Liver (tissue), 9 donors: ENCODE data around the gene PLXDC2. TPM values are rescaled to one million over a fixed set of nuclear protein-coding genes. Genes with fewer than 3 reads are reported as not detected.

Source experiments
- DNase-seq: peaks from one replicate; pipeline ENCODE4 v3.0.0-alpha.2; 2017; ENCODE audit warnings: low spot score
- H3K27ac ChIP-seq, 2 donors: one replicate each; pipeline ENCODE4 v1.7.0; 2013; ENCODE audit warnings: inconsistent platforms in 2 of 2, low read length in 2 of 2, control low read depth in 1 of 2, low read depth in 1 of 2, mild to moderate bottlenecking in 1 of 2
- H3K27me3 ChIP-seq, 4 donors: one replicate each; pipeline versions ENCODE4 v1.6.1 to v1.7.0; 2013; ENCODE audit warnings: low read length in 3 of 4, inconsistent platforms in 1 of 4, mild to moderate bottlenecking in 1 of 4, moderate library complexity in 1 of 4; ENCODE audit not compliant: control insufficient read depth in 4 of 4, insufficient read depth in 4 of 4
- H3K36me3 ChIP-seq, 4 donors: one replicate each; pipeline versions ENCODE4 v1.6.1 to v1.7.0; 2013; ENCODE audit warnings: low read length in 3 of 4, mild to moderate bottlenecking in 3 of 4, low read depth in 1 of 4, moderate library complexity in 1 of 4; ENCODE audit not compliant: control insufficient read depth in 4 of 4, insufficient read depth in 3 of 4
- H3K4me1 ChIP-seq, 4 donors: one replicate each; pipeline versions ENCODE4 v1.6.1 to v1.7.0; 2013; ENCODE audit warnings: low read length in 3 of 4, mild to moderate bottlenecking in 3 of 4, moderate library complexity in 1 of 4; ENCODE audit not compliant: control insufficient read depth in 4 of 4, insufficient read depth in 4 of 4
- H3K4me3 ChIP-seq, 3 donors: one replicate each; pipeline versions ENCODE4 v1.6.1 to v1.7.0; 2013; ENCODE audit warnings: low read length in 3 of 3, control low read depth in 1 of 3, low read depth in 1 of 3, mild to moderate bottlenecking in 1 of 3
- H3K9ac ChIP-seq, 2 donors: one replicate each; pipeline ENCODE4 v1.7.0; 2013; ENCODE audit warnings: low read length in 2 of 2, mild to moderate bottlenecking in 2 of 2, moderate library complexity in 2 of 2, control low read depth in 1 of 2, low read depth in 1 of 2
- H3K9me3 ChIP-seq, 4 donors: one replicate each; pipeline versions ENCODE4 v1.6.1 to v1.7.0; 2013; ENCODE audit warnings: low read length in 3 of 4; ENCODE audit not compliant: control insufficient read depth in 4 of 4
- EGR1 ChIP-seq, 2 donors: IDR thresholded peaks; 2 replicates each; pipeline ENCODE4 v1.6.1; 2016 to 2018; ENCODE audit warnings: antibody characterized with exemption in 2 of 2, low read depth in 2 of 2
- FOXA1 ChIP-seq: IDR thresholded peaks from 2 replicates; pipeline ENCODE4 v1.6.1; 2016; ENCODE audit warnings: antibody characterized with exemption
- FOXA2 ChIP-seq: IDR thresholded peaks from 2 replicates; pipeline ENCODE4 v1.6.1; 2016; ENCODE audit warnings: antibody characterized with exemption
- GABPA ChIP-seq, 2 donors: IDR thresholded peaks in 1 of 2; conservative IDR thresholded peaks in 1 of 2; 2 replicates each; pipeline ENCODE4 v1.6.1; 2016; ENCODE audit warnings: antibody characterized with exemption in 2 of 2, mild to moderate bottlenecking in 1 of 2, moderate library complexity in 1 of 2
- HNF4A ChIP-seq, 2 donors: conservative IDR thresholded peaks; 2 replicates each; pipeline ENCODE4 v1.6.1; 2016; ENCODE audit warnings: antibody characterized with exemption in 2 of 2, mild to moderate bottlenecking in 2 of 2
- HNF4G ChIP-seq: IDR thresholded peaks from 2 replicates; pipeline ENCODE4 v1.6.1; 2016; ENCODE audit warnings: antibody characterized with exemption
- JUND ChIP-seq, 2 donors: IDR thresholded peaks; 2 replicates each; pipeline ENCODE4 v1.6.1; 2016; ENCODE audit warnings: antibody characterized with exemption in 2 of 2
- NR2F2 ChIP-seq: IDR thresholded peaks from 2 replicates; pipeline ENCODE4 v1.6.1; 2016; ENCODE audit warnings: antibody characterized with exemption
- RAD21 ChIP-seq, 2 donors: IDR thresholded peaks; 2 replicates each; pipeline ENCODE4 v1.6.1; 2016; ENCODE audit warnings: antibody characterized with exemption in 2 of 2, mild to moderate bottlenecking in 2 of 2
- RXRA ChIP-seq, 2 donors: IDR thresholded peaks; 2 replicates each; pipeline ENCODE4 v1.6.1; 2017 to 2018; ENCODE audit warnings: antibody characterized with exemption in 2 of 2, mild to moderate bottlenecking in 1 of 2
- SP1 ChIP-seq: IDR thresholded peaks from 2 replicates; pipeline ENCODE4 v1.6.1; 2018; ENCODE audit warnings: antibody characterized with exemption, mild to moderate bottlenecking
- TAF1 ChIP-seq: conservative IDR thresholded peaks from 2 replicates; pipeline ENCODE4 v1.6.1; 2016; ENCODE audit warnings: antibody characterized with exemption, mild to moderate bottlenecking
- YY1 ChIP-seq: IDR thresholded peaks from 2 replicates; pipeline ENCODE4 v1.6.1; 2016; ENCODE audit warnings: antibody characterized with exemption, mild to moderate bottlenecking
- WGBS: extraction: QIAGEN DNeasy Blood & Tissue Kit; methylation state at CpG from one replicate; pipeline ENCODE4 v1.1.7; 2013; 5-methylcytosine and 5-hydroxymethylcytosine counted together
- polyA plus RNA-seq, 2 donors: library from polyadenylated mRNA; stranded (reverse) in 1 of 2; unstranded in 1 of 2; fragments of 200-250 nt in 1 of 2; fragments of >200 nt in 1 of 2; fragmentation: Nextera tagmentation in 1 of 2; extraction: Ambion mirVana in 1 of 2; gene quantifications; one replicate each; pipeline versions ENCODE4 v1.2.1 to v1.2.3, GENCODE V29; 2013 to 2015
- total RNA-seq, 2 donors: library from RNA; depleted of rRNA; stranded (reverse); fragments of >200 nt; gene quantifications; one replicate each; pipeline ENCODE4 v1.2.3, GENCODE V29; 2014
- TF ChIP-seq, protein P1 (sequence below): IDR thresholded peaks from 2 replicates; pipeline ENCODE4 v1.6.1; 2016; ENCODE audit warnings: antibody characterized with exemption
- TF ChIP-seq, protein P2 (sequence below): IDR thresholded peaks from 2 replicates; pipeline ENCODE4 v1.6.1; 2016; ENCODE audit warnings: antibody characterized with exemption
- TF ChIP-seq, protein P3 (sequence below): IDR thresholded peaks from 2 replicates; pipeline ENCODE4 v1.6.1; 2016; ENCODE audit warnings: antibody characterized with exemption, mild to moderate bottlenecking
- TF ChIP-seq, protein P4 (sequence below): IDR thresholded peaks from 2 replicates; pipeline ENCODE4 v1.6.1; 2016; ENCODE audit warnings: antibody characterized with exemption
- TF ChIP-seq, protein P5 (sequence below): fragments of 150-350 bp; IDR thresholded peaks from 2 replicates; pipeline ENCODE4 v1.5.1; 2017; ENCODE audit warnings: improper control_type of control experiment, low read depth, low read length; ENCODE audit not compliant: missing input control
- donor health status: healthy.
- donor health status: healthy.
- donor health status: healthy.
- donor health status: healthy.
- donor health status: healthy.

The PLXDC2 gene
- total and polyA plus RNA-seq, 4 donors, result 1.4 to 5.1 (median 2.4) TPM

DNA sequence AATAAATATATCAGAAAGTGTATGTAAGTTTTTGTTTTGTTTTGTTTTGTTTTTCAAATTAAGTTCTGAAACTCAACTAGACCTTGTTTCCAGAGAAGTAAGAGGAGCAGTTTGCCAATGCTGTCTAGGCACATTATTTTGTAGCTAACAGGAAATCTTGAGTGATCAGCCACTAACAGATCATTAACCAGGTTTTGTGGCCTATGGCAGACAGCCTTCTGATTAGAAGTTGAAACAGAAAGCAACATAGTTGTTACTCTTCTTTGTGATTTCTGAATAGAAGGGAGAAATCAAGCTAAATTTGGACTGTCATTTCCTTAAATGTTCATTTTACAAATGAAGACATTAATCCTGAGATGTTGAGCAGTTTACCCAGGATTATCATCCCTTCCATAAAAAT, 142.6 kb downstream of the PLXDC2 start:
- peaks cover 0 to 2% (median 0%) of the 10 kb centered on the region in 4 donors for H3K4me1 ChIP-seq
- H3K9me3 ChIP-seq, result no peaks in the 10 kb centered on the region
- no peak overlapping the region for H3K4me3 ChIP-seq
- H3K27me3 ChIP-seq, result no peaks in the 10 kb centered on the region
- H3K36me3 ChIP-seq, result no peaks in the 10 kb centered on the region
- TF ChIP-seq RAD21 (IDR thresholded peaks at IDR 0.05) (peak in 1 of 2 donors; percentile 45), SP1 (peak; percentile 14), FOXA2 (no peak)
- H3K9ac ChIP-seq, result no peak overlapping the region
- no peak for DNase-seq
- peak overlapping the region in 1 of 2 donors; percentile 14 for H3K27ac ChIP-seq

DNA sequence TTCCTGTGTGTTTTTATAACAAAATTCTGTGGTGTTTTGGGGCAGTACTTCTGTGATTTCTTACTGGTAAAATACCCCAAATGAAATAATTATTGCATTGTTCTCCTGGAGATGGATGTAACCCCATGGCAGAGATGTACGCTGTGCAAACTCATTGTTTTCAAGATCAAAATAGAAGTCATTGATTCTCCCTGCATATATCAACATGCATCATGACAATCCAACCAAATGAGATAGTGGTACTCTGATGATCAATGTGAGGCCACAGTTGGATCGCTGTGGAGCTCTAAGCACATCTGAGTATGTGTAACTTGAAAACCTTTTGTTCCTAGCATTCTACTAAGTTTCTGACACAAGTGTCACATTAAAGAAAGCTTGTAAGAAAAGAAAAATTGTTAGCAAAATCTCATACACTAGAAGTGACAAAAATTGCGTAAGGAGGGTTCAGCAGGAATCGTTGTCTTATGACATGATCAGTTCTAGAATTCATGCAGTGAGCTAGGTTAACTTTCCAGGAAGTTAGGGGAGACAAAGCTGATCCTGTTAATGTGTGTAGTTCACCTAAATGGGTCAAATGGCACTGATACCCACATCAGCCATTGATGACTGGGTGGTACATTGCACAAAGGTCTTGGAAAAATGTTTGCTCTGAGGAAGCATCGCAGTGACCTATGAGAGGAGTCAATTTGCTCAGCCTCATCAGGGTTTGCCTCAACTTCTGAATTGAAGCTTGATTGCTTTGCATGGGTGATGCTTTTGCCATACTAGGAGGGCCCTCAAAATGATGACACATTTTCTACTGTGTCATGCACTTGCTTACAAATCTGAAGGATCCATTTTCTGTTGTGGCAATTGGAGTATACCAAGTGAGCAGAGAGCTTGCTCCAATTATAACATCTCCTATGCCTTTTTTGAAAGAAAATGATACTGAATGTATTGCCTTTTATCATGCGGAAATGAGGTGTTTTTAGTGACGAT, 145.1 kb downstream of the PLXDC2 start:
- no peaks in the 10 kb centered on the region for H3K27me3 ChIP-seq
- no peak overlapping the region for H3K27ac ChIP-seq
- H3K9me3 ChIP-seq, result no peaks in the 10 kb centered on the region
- H3K4me3 ChIP-seq, result no peak overlapping the region
- DNase-seq, result no peak
- TF ChIP-seq HNF4G (no peak), SP1 (no peak), GABPA (IDR thresholded peaks at IDR 0.05 in 1 of 2, conservative IDR thresholded peaks at IDR 0.05 in 1 of 2) (no peak), TAF1 (no peak), FOXA1 (no peak), FOXA2 (no peak), NR2F2 (no peak), EGR1 (IDR thresholded peaks at IDR 0.05; ENCODE audit: low read depth in 2 of 2) (no peak), HNF4A (conservative IDR thresholded peaks at IDR 0.05) (no peak), JUND (IDR thresholded peaks at IDR 0.05) (no peak), RAD21 (IDR thresholded peaks at IDR 0.05) (no peak), RXRA (IDR thresholded peaks at IDR 0.05) (no peak), YY1 (no peak)
- TF ChIP-seq, protein P1, sequence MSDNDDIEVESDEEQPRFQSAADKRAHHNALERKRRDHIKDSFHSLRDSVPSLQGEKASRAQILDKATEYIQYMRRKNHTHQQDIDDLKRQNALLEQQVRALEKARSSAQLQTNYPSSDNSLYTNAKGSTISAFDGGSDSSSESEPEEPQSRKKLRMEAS, result no peak
- TF ChIP-seq, protein P2, sequence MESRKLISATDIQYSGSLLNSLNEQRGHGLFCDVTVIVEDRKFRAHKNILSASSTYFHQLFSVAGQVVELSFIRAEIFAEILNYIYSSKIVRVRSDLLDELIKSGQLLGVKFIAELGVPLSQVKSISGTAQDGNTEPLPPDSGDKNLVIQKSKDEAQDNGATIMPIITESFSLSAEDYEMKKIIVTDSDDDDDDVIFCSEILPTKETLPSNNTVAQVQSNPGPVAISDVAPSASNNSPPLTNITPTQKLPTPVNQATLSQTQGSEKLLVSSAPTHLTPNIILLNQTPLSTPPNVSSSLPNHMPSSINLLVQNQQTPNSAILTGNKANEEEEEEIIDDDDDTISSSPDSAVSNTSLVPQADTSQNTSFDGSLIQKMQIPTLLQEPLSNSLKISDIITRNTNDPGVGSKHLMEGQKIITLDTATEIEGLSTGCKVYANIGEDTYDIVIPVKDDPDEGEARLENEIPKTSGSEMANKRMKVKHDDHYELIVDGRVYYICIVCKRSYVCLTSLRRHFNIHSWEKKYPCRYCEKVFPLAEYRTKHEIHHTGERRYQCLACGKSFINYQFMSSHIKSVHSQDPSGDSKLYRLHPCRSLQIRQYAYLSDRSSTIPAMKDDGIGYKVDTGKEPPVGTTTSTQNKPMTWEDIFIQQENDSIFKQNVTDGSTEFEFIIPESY, result no peak
- TF ChIP-seq, protein P3, sequence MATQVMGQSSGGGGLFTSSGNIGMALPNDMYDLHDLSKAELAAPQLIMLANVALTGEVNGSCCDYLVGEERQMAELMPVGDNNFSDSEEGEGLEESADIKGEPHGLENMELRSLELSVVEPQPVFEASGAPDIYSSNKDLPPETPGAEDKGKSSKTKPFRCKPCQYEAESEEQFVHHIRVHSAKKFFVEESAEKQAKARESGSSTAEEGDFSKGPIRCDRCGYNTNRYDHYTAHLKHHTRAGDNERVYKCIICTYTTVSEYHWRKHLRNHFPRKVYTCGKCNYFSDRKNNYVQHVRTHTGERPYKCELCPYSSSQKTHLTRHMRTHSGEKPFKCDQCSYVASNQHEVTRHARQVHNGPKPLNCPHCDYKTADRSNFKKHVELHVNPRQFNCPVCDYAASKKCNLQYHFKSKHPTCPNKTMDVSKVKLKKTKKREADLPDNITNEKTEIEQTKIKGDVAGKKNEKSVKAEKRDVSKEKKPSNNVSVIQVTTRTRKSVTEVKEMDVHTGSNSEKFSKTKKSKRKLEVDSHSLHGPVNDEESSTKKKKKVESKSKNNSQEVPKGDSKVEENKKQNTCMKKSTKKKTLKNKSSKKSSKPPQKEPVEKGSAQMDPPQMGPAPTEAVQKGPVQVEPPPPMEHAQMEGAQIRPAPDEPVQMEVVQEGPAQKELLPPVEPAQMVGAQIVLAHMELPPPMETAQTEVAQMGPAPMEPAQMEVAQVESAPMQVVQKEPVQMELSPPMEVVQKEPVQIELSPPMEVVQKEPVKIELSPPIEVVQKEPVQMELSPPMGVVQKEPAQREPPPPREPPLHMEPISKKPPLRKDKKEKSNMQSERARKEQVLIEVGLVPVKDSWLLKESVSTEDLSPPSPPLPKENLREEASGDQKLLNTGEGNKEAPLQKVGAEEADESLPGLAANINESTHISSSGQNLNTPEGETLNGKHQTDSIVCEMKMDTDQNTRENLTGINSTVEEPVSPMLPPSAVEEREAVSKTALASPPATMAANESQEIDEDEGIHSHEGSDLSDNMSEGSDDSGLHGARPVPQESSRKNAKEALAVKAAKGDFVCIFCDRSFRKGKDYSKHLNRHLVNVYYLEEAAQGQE, result no peak
- TF ChIP-seq, protein P4, sequence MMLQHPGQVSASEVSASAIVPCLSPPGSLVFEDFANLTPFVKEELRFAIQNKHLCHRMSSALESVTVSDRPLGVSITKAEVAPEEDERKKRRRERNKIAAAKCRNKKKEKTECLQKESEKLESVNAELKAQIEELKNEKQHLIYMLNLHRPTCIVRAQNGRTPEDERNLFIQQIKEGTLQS, result no peak
- TF ChIP-seq, protein P5, sequence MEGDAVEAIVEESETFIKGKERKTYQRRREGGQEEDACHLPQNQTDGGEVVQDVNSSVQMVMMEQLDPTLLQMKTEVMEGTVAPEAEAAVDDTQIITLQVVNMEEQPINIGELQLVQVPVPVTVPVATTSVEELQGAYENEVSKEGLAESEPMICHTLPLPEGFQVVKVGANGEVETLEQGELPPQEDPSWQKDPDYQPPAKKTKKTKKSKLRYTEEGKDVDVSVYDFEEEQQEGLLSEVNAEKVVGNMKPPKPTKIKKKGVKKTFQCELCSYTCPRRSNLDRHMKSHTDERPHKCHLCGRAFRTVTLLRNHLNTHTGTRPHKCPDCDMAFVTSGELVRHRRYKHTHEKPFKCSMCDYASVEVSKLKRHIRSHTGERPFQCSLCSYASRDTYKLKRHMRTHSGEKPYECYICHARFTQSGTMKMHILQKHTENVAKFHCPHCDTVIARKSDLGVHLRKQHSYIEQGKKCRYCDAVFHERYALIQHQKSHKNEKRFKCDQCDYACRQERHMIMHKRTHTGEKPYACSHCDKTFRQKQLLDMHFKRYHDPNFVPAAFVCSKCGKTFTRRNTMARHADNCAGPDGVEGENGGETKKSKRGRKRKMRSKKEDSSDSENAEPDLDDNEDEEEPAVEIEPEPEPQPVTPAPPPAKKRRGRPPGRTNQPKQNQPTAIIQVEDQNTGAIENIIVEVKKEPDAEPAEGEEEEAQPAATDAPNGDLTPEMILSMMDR, result no peak
- H3K9ac ChIP-seq, result no peak overlapping the region
- H3K4me1 ChIP-seq, result peaks cover 0 to 2% (median 0%) of the 10 kb centered on the region in 4 donors
- WGBS, result 89% methylated on average over 7 of the region's 7 CpGs
- H3K36me3 ChIP-seq, result no peaks in the 10 kb centered on the region
